D721Med (cell line): ENCODE results near the gene LUZP2.

Experiments used
- DNase-seq: peaks from one replicate; pipeline ENCODE4 v3.0.0; 2011; ENCODE audit warnings: low spot score; ENCODE audit not compliant: insufficient read length
- FAIRE-seq: peaks from 2 replicates; lab custom pipeline; 2011; peaks lifted over from hg19 to GRCh38; lab: Jason Lieb, UNC
- CTCF ChIP-seq: IDR thresholded peaks from 2 replicates; pipeline ENCODE4 v1.5.1; 2012; ENCODE audit warnings: mild to moderate bottlenecking, control low read depth; ENCODE audit not compliant: insufficient read depth; ENCODE audit errors: missing control alignments

Gene LUZP2

GRCh38 chr11:24556693-24557092 lies 59.8 kb downstream of the LUZP2 start:
- FAIRE-seq (no peak), DNase-seq (no peak)
- TF ChIP-seq CTCF = no peak

GRCh38 chr11:24559315-24559714 lies 62.5 kb downstream of the LUZP2 start:
- FAIRE-seq = no peak
- DNase-seq = no peak
- TF ChIP-seq CTCF = no peak

GRCh38 chr11:24560324-24560723 lies 63.5 kb downstream of the LUZP2 start:
- FAIRE-seq (no peak), DNase-seq (no peak)
- no peak for TF ChIP-seq CTCF

- FAIRE-seq (no peak), DNase-seq (no peak)
- no peak for TF ChIP-seq CTCF
These were observed 70.5 kb downstream of the LUZP2 start for GRCh38 chr11:24567380-24567779.

GRCh38 chr11:24572376-24572775 lies 75.5 kb downstream of the LUZP2 start:
- TF ChIP-seq CTCF = no peak

GRCh38 chr11:24574461-24574860 lies 77.6 kb downstream of the LUZP2 start:
- FAIRE-seq (no peak), DNase-seq (no peak)
- no peak for TF ChIP-seq CTCF

More at GRCh38 chr11:24572376-24572775, 75.5 kb downstream of the LUZP2 start:
- FAIRE-seq (no peak), DNase-seq (no peak)

- no peak for TF ChIP-seq CTCF
- FAIRE-seq = peak; percentile 6
- no peak for DNase-seq
These were observed 78.5 kb downstream of the LUZP2 start for GRCh38 chr11:24575392-24575791.
